ENCODE data around the gene PARVG. TPM values are rescaled to one million over a fixed set of nuclear protein-coding genes. Genes with fewer than 3 reads are reported as not detected.

PARVG gene
- total RNA-seq, 1 experiment from 2014 or later = 1.3 TPM

GRCh38 chr22:44211256-44211945 lies 30.7 kb downstream of the PARVG start:
- Histone ChIP-seq H3T11ph (ENCODE audit: low read length) (no peak overlapping the region), H3K9ac (ENCODE audit: extremely low read depth, insufficient read length, low read length) (no peak overlapping the region), H3K79me1 (ENCODE audit: insufficient read depth, low read depth, low read length, poor library complexity, severe bottlenecking) (no peaks in the 10 kb centered on the region), H3K79me2 (ENCODE audit: insufficient read depth, low read length) (no peaks in the 10 kb centered on the region), H2BK12ac (ENCODE audit: insufficient read length, low read depth, low read length) (no peak overlapping the region), H3K4me1 (ENCODE audit: insufficient read depth, low read length) (no peaks in the 10 kb centered on the region), H2BK20ac (ENCODE audit: low read depth, low read length, poor library complexity, severe bottlenecking) (no peak overlapping the region), H4K20me1 (ENCODE audit: control insufficient read depth, insufficient read depth, insufficient read length) (no peaks in the 10 kb centered on the region), H3K27ac (ENCODE audit: insufficient read length, low read depth, low read length) (no peak overlapping the region), H3K23me2 (ENCODE audit: insufficient read length, low read depth, low read length, poor library complexity, severe bottlenecking) (no peaks in the 10 kb centered on the region), H4K91ac (ENCODE audit: insufficient read length, low read depth, low read length) (no peak overlapping the region), H2AFZ (ENCODE audit: low read length) (no peak overlapping the region), H3K23ac (ENCODE audit: insufficient read length, low read depth, low read length) (no peak overlapping the region), H2BK5ac (ENCODE audit: insufficient read length, low read length) (no peak overlapping the region), H3K14ac (ENCODE audit: insufficient read depth, low read length) (no peak overlapping the region), H2BK15ac (ENCODE audit: low read depth, low read length) (no peak overlapping the region), H3K4me2 (ENCODE audit: insufficient read depth, insufficient read length, low read length) (no peak overlapping the region), H2BK120ac (ENCODE audit: low read depth, low read length, poor library complexity, severe bottlenecking) (no peak overlapping the region), H3K18ac (ENCODE audit: insufficient read length, low read depth, low read length) (no peak overlapping the region), H3K4ac (ENCODE audit: low read depth, low read length) (no peak overlapping the region), H3K56ac (ENCODE audit: insufficient read length, low read depth, low read length) (no peak overlapping the region), H4K8ac (replicated peaks; ENCODE audit: insufficient read length, low read depth, low read length) (no peak overlapping the region), H3K27me3 (ENCODE audit: insufficient read depth, low read length) (no peaks in the 10 kb centered on the region), H3K9me3 (ENCODE audit: control insufficient read depth, low read depth, low read length) (no peaks in the 10 kb centered on the region), H4K5ac (ENCODE audit: insufficient read length, low read depth, low read length) (no peak overlapping the region), H2AK5ac (ENCODE audit: insufficient read length, low read length) (no peak overlapping the region)
- H3K4me3 Mint-ChIP-seq = no peak overlapping the region
- peaks cover 0 to 3% (median 0%) of the 10 kb centered on the region in 3 experiments; a peak in 2 of 7 replicates for H3K36me3 Mint-ChIP-seq (ENCODE audit: insufficient read depth in 1 of 3, low read depth in 3 of 3)
- peaks cover 0 to 4% of the 10 kb centered on the region in 2 experiments; a peak in 2 of 4 replicates for H3K4me1 Mint-ChIP-seq
- no peak for TF ChIP-seq CTCF (conservative IDR thresholded peaks at IDR 0.05)
- no peak overlapping the region for H3K27ac Mint-ChIP-seq
- no CpG with 5 or more reads among the region's 6 CpGs for WGBS (ENCODE audit: extremely low coverage, insufficient read length, low lambda C conversion rate)
- H3K27me3 Mint-ChIP-seq (ENCODE audit: low read depth) = peaks cover 11% of the 10 kb centered on the region
- H3K9me3 Mint-ChIP-seq = peaks cover 0 to 14% of the 10 kb centered on the region in 2 experiments; a peak in 3 of 5 replicates
- peak; percentile 11 for DNase-seq

Data from H9 (cell line).